ENCODE measurements around the gene DERL3.

The DERL3 gene

GRCh38 chr22:23878219-23878618 lies 39.4 kb upstream of the DERL3 start:
- no peaks in the 10 kb centered on the region for H3K4me1 ChIP-seq (ENCODE audit: low read length)
- H3K79me2 ChIP-seq (ENCODE audit: low read length), result no peaks in the 10 kb centered on the region
- no peak overlapping the region for H3K27ac ChIP-seq (ENCODE audit: low read length)
- H3K9me3 ChIP-seq (ENCODE audit: insufficient read depth, low read length), result no peaks in the 10 kb centered on the region
- H3K27me3 ChIP-seq (ENCODE audit: low read depth, low read length), result no peaks in the 10 kb centered on the region
- no peak overlapping the region for H3K9ac ChIP-seq (ENCODE audit: low read length)
- TF ChIP-seq EZH2phosphoT487 (IDR thresholded peaks at IDR 0.05; ENCODE audit: low read depth) (no peak), CTCF (IDR thresholded peaks at IDR 0.05; ENCODE audit: low read depth, low read length) (no peak)
- no peak overlapping the region for H3K4me2 ChIP-seq (ENCODE audit: low read length)
- no peak overlapping the region for H3K4me3 ChIP-seq (ENCODE audit: low read length)
- peaks cover 3% of the 10 kb centered on the region for H3K36me3 ChIP-seq (replicated peaks; ENCODE audit: low read depth, low read length)
- no peaks in the 10 kb centered on the region for H4K20me1 ChIP-seq (ENCODE audit: insufficient read depth, low read length)
- no peak overlapping the region for H2AFZ ChIP-seq (ENCODE audit: low read depth, low read length)

GRCh38 chr22:23877566-23877965 lies 38.8 kb upstream of the DERL3 start:
- H3K36me3 ChIP-seq (replicated peaks; ENCODE audit: low read depth, low read length), result peaks cover 3% of the 10 kb centered on the region
- no peak for TF ChIP-seq EZH2phosphoT487 (IDR thresholded peaks at IDR 0.05; ENCODE audit: low read depth)
- TF ChIP-seq CTCF (IDR thresholded peaks at IDR 0.05; ENCODE audit: low read depth, low read length), result no peak
- no peak overlapping the region for H3K9ac ChIP-seq (ENCODE audit: low read length)
- no peaks in the 10 kb centered on the region for H3K27me3 ChIP-seq (ENCODE audit: low read depth, low read length)
- H3K4me1 ChIP-seq (ENCODE audit: low read length), result no peaks in the 10 kb centered on the region
- H3K4me3 ChIP-seq (ENCODE audit: low read length), result no peak overlapping the region
- H4K20me1 ChIP-seq (ENCODE audit: insufficient read depth, low read length), result no peaks in the 10 kb centered on the region
- H3K79me2 ChIP-seq (ENCODE audit: low read length), result no peaks in the 10 kb centered on the region
- H2AFZ ChIP-seq (ENCODE audit: low read depth, low read length), result no peak overlapping the region
- no peak overlapping the region for H3K4me2 ChIP-seq (ENCODE audit: low read length)
- no peak overlapping the region for H3K27ac ChIP-seq (ENCODE audit: low read length)
- no peaks in the 10 kb centered on the region for H3K9me3 ChIP-seq (ENCODE audit: insufficient read depth, low read length)

GRCh38 chr22:23875801-23876200 lies 37.0 kb upstream of the DERL3 start:
- Histone ChIP-seq H3K9ac (ENCODE audit: low read length) (no peak overlapping the region), H3K9me3 (ENCODE audit: insufficient read depth, low read length) (no peaks in the 10 kb centered on the region), H3K27me3 (ENCODE audit: low read depth, low read length) (no peaks in the 10 kb centered on the region), H3K4me1 (ENCODE audit: low read length) (no peaks in the 10 kb centered on the region), H2AFZ (ENCODE audit: low read depth, low read length) (no peak overlapping the region), H3K27ac (ENCODE audit: low read length) (no peak overlapping the region), H4K20me1 (ENCODE audit: insufficient read depth, low read length) (no peaks in the 10 kb centered on the region), H3K36me3 (replicated peaks; ENCODE audit: low read depth, low read length) (peaks cover 3% of the 10 kb centered on the region), H3K79me2 (ENCODE audit: low read length) (no peaks in the 10 kb centered on the region), H3K4me2 (ENCODE audit: low read length) (no peak overlapping the region), H3K4me3 (ENCODE audit: low read length) (no peak overlapping the region)
- TF ChIP-seq EZH2phosphoT487 (IDR thresholded peaks at IDR 0.05; ENCODE audit: low read depth) (no peak), CTCF (IDR thresholded peaks at IDR 0.05; ENCODE audit: low read depth, low read length) (no peak)

GRCh38 chr22:23874871-23875270 lies 36.1 kb upstream of the DERL3 start:
- no peaks in the 10 kb centered on the region for H3K79me2 ChIP-seq (ENCODE audit: low read length)
- no peak overlapping the region for H3K4me3 ChIP-seq (ENCODE audit: low read length)
- peaks cover 3% of the 10 kb centered on the region for H3K36me3 ChIP-seq (replicated peaks; ENCODE audit: low read depth, low read length)
- H3K27me3 ChIP-seq (ENCODE audit: low read depth, low read length), result no peaks in the 10 kb centered on the region
- H3K4me1 ChIP-seq (ENCODE audit: low read length), result no peaks in the 10 kb centered on the region
- H2AFZ ChIP-seq (ENCODE audit: low read depth, low read length), result no peak overlapping the region
- no peak for TF ChIP-seq EZH2phosphoT487 (IDR thresholded peaks at IDR 0.05; ENCODE audit: low read depth)
- no peak for TF ChIP-seq CTCF (IDR thresholded peaks at IDR 0.05; ENCODE audit: low read depth, low read length)
- H4K20me1 ChIP-seq (ENCODE audit: insufficient read depth, low read length), result no peaks in the 10 kb centered on the region
- H3K9me3 ChIP-seq (ENCODE audit: insufficient read depth, low read length), result no peaks in the 10 kb centered on the region
- H3K9ac ChIP-seq (ENCODE audit: low read length), result no peak overlapping the region
- H3K4me2 ChIP-seq (ENCODE audit: low read length), result no peak overlapping the region
- no peak overlapping the region for H3K27ac ChIP-seq (ENCODE audit: low read length)
